BJ (cell line): ENCODE data around the gene TKT. TPM values are rescaled to one million over a fixed set of nuclear protein-coding genes. Genes with fewer than 3 reads are reported as not detected.

Experiments used
- CTCF ChIA-PET: fragments of 350-600 bp; formaldehyde crosslinking; extraction: SDS; loops from one replicate; lab custom pipeline; 2021; ENCODE audit warnings: antibody characterized with exemption, inconsistent platforms; lab: Yijun Ruan, JAX
- POLR2A ChIA-PET: fragments of 300-600 bp; sonication (Branson Sonifier 250); formaldehyde crosslinking; extraction: SDS; loops from one replicate; lab custom pipeline; 2021; ENCODE audit warnings: antibody characterized with exemption; lab: Charles Lee
- DNase-seq: peaks from one replicate; pipeline ENCODE4 v3.0.0-alpha.2; 2011; ENCODE audit warnings: low read depth
- H3K27me3 ChIP-seq: 2 replicates; pipeline ENCODE4 v1.6.0; 2011; ENCODE audit warnings: low read length; ENCODE audit not compliant: control insufficient read depth, insufficient read depth
- H3K36me3 ChIP-seq: 2 replicates; pipeline ENCODE4 v1.5.1; 2011; ENCODE audit warnings: low read length; ENCODE audit not compliant: control insufficient read depth, insufficient read depth
- H3K4me3 ChIP-seq: 2 replicates; pipeline ENCODE4 v1.5.1; 2011; ENCODE audit warnings: low read depth, mild to moderate bottlenecking, control low read depth, low read length
- polyA plus RNA-seq: library from polyadenylated mRNA; depleted of rRNA; stranded (reverse); fragments of >200 nt; gene quantifications from 2 replicates; pipeline ENCODE4 v1.2.3, GENCODE V29; 2011
- TF ChIP-seq, protein P1 (sequence below): IDR thresholded peaks from 2 replicates; pipeline ENCODE4 v1.5.1; 2011; ENCODE audit warnings: low read depth, mild to moderate bottlenecking, control low read depth, inconsistent platforms, low read length, moderate library complexity; ENCODE audit not compliant: insufficient read depth

TKT gene
- polyA plus RNA-seq, 1 experiment, result 305 TPM

DNA sequence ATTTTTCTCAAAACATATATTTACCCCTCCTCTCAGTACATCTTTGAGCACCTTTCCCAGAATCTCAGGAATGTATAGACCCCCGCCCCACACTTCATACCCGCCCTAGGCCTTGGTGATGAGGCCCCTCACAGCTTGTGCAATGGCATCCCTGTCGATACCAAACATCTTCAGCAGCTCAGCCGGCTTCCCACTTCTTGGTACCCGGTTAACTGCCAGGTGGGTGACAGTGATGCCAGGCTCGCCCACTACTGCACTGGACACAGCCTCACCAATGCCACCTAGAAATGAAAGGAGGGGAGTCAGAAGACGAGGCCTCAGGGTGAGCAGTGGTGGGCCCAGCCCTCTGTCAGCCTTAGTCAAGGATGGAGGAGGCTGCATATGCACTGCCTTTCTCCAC, 30.2 kb downstream of the TKT start:
- Histone ChIP-seq H3K27me3 (no peaks in the 10 kb centered on the region), H3K4me3 (no peak overlapping the region), H3K36me3 (peaks cover 70% of the 10 kb centered on the region)
- no peak for DNase-seq
- POLR2A ChIA-PET, result no interaction called here
- CTCF ChIA-PET, result interaction anchor here (1.0 kb wide), 1 partner anchor 7 kb away, joined by 3 read pairs; no protein-coding TSS in a partner anchor
- TF ChIP-seq, protein P1, sequence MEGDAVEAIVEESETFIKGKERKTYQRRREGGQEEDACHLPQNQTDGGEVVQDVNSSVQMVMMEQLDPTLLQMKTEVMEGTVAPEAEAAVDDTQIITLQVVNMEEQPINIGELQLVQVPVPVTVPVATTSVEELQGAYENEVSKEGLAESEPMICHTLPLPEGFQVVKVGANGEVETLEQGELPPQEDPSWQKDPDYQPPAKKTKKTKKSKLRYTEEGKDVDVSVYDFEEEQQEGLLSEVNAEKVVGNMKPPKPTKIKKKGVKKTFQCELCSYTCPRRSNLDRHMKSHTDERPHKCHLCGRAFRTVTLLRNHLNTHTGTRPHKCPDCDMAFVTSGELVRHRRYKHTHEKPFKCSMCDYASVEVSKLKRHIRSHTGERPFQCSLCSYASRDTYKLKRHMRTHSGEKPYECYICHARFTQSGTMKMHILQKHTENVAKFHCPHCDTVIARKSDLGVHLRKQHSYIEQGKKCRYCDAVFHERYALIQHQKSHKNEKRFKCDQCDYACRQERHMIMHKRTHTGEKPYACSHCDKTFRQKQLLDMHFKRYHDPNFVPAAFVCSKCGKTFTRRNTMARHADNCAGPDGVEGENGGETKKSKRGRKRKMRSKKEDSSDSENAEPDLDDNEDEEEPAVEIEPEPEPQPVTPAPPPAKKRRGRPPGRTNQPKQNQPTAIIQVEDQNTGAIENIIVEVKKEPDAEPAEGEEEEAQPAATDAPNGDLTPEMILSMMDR, result no peak

DNA sequence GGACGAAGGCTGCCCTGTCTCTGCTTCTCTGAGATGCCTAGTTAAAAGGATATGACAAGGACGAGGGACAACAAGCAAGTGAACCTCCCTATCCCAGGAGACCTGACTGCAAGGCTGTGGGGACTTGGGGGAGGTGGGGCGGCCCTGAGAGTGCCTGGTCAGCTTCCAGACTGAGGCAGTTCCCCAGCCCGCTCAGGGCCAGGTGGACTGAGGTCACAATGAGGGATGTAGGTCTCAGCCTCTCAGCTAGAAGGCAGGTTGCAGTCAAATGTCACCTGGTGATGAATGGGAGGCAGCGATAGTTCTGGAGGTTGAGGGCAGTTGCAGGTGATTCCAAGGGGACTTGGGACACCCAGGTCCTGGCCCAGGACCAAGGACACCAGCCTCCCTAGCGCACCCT, 30.6 kb downstream of the TKT start:
- Histone ChIP-seq H3K27me3 (no peaks in the 10 kb centered on the region), H3K36me3 (peaks cover 65% of the 10 kb centered on the region), H3K4me3 (no peak overlapping the region)
- TF ChIP-seq, protein P1, result no peak
- CTCF ChIA-PET, result no interaction called here
- POLR2A ChIA-PET, result no interaction called here
- no peak for DNase-seq

DNA sequence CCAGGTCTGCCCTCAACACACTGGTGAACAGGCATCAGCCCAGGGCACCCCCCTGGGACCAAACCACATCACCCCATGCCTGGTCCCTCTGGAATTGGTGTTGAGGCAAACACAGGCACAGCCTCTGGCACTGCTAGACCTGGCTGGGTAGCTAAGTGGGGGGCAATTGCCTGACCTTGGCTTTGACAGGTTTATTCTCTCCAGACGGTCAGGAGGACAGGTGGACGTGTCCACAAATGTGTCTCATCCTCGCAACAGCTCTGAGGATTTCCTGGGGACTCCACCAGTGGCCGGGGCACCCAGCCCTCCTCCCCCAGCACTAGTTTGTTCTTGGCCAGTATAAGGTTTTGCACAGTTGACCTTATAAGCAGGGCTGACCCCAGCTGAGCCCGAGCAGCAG, 31.3 kb downstream of the TKT start:
- H3K27me3 ChIP-seq, result no peaks in the 10 kb centered on the region
- TF ChIP-seq, protein P1, result no peak
- peaks cover 58% of the 10 kb centered on the region for H3K36me3 ChIP-seq
- CTCF ChIA-PET, result no interaction called here
- POLR2A ChIA-PET, result no interaction called here
- DNase-seq, result no peak
- H3K4me3 ChIP-seq, result no peak overlapping the region

DNA sequence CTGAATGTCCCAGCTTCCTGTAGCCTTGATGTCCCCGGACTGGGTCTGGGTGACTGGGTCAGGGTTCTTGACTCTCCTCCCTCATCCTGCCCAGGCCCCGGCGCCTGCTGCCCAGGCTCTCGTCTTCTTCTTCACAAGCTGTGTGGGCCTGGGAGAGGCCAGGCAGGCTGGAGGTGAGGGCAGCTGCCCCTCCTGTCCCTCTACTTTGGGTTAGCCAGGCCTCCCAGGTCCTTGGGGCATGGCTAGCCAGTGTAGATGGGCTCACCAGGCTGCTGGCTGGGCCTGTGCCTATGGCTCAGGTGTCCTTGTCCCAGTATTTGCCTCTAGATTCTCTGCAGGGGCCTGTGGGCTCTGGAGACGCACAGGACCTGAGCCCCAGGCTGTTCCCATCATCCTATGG, 31.8 kb downstream of the TKT start:
- no peak for DNase-seq
- TF ChIP-seq, protein P1, result no peak
- Histone ChIP-seq H3K27me3 (no peaks in the 10 kb centered on the region), H3K36me3 (peaks cover 53% of the 10 kb centered on the region), H3K4me3 (no peak overlapping the region)
- ChIA-PET CTCF (interaction anchor here (1.1 kb wide), 1 partner anchor 485 kb away, joined by 3 read pairs; no protein-coding TSS in a partner anchor), POLR2A (no interaction called here)

DNA sequence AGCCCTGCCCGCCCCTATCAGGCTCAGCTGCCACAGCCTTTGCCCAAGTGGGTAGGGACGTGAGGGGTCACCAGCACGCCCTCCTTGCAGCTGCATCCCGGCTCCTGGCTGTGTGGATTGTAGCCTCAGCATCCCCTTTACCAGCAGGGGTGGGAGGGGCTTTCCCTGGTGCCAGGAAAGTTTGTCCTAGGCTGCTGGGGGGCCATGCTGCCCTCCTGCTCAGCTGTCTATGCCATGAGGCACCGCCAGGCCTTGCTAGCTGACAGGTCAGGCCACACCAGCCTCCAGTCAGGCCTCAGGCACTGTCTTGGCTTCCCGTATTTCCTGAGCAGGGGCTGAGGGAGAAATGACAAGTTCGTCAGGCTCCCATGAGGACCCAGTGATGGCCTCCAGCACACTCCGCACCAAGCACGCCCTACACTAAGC, 32.3 kb downstream of the TKT start:
- Histone ChIP-seq H3K36me3 (peaks cover 50% of the 10 kb centered on the region), H3K4me3 (no peak overlapping the region), H3K27me3 (no peaks in the 10 kb centered on the region)
- POLR2A ChIA-PET, result no interaction called here
- no peak for DNase-seq
- CTCF ChIA-PET, result interaction anchor here (1.1 kb wide), 1 partner anchor 485 kb away, joined by 3 read pairs; no protein-coding TSS in a partner anchor
- TF ChIP-seq, protein P1, result no peak
